GM08714 (cell line): ENCODE measurements around the gene PIGL.
"Not testable (repeated sequence)": the region's sequence is repeated elsewhere in the genome, so short reads cannot be mapped to it uniquely, and the experiment has no call there.

Experiments used
- H3K4me3 ChIP-seq: fragments of 200-500 bp; sonication (Bioruptor generic); 2 replicates; pipeline ENCODE4 v1.5.1; 2014; ENCODE audit warnings: mild to moderate bottlenecking, low read length, inconsistent platforms
- ZNF274 ChIP-seq: IDR thresholded peaks from 2 replicates; pipeline ENCODE4 v1.6.1; 2012; ENCODE audit warnings: mild to moderate bottlenecking, low read depth, low read length

Gene PIGL

DNA sequence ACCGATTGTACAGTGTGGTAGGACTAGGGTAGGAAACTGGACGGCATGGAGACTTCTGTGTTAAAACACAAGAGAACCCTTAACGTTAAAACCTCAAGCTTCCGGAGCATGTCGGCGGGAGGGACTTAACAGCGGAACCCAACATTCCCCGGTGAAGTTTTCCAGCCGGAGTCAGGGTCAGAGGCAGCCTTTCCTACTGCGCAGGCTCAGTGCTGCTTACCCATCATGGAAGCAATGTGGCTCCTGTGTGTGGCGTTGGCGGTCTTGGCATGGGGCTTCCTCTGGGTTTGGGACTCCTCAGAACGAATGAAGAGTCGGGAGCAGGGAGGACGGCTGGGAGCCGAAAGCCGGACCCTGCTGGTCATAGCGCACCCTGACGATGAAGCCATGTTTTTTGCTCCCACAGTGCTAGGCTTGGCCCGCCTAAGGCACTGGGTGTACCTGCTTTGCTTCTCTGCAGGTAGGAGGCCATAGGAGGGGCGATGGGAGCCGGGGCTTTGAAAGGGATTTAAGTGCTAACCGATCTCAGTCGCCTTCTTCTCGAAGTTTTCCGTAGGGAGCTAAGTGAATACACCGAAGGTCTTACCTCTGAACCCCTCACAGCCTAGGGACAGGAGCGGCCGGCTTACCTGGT lies at the start of gene PIGL:
TSS of gene PIGL (plus strand) at position 209 of the 634 bp plus-strand sequence. CDS start at position 226, 17 bp downstream.
- no peak for TF ChIP-seq ZNF274
- peak within 1 kb of the TSS; percentile 70 for H3K4me3 ChIP-seq

- no peak for TF ChIP-seq ZNF274
- H3K4me3 ChIP-seq, result no peak overlapping the region
Measured at GRCh38 chr17:16171613-16172012, 45.4 kb upstream of the PIGL start.

DNA sequence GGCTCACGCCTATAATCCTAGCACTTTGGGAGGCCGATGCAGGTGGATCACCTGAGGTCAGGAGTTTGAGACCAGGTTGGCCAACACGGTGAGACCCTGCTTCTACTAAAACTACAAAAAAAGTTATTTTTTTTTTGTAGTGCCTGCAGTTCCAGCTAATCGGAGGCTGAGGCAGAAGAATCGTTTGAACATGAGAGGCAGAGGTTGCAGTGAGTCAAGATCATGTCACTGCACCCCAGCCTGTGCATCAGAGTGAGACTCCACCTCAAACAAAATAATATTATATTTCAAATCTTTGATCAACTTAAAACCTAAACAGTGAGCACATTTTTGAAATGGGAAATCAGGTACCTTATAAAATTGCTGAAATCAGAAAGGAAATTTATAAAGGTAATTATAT lies 38.2 kb upstream of the PIGL start:
- H3K4me3 ChIP-seq, result no peak overlapping the region
- TF ChIP-seq ZNF274, result no peak

DNA sequence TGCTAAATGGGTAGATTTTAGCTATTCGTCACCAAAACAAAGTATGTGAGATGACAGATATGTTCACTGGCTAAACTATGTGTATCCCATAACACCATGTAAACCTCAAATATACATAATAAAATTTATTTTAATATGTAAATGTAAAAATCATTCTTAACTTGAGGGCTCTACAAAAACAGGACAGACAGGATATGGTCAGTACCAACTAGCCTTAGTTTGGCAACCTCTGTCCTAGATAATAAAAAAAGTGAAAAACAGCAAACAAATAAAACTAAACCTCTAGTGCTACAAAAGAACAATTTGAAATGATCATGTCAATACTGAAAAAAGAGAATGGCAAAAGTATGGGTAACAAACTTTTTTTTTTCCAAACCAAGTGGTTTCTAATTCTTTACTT lies 35.4 kb upstream of the PIGL start:
- no peak overlapping the region for H3K4me3 ChIP-seq
- no peak for TF ChIP-seq ZNF274

DNA sequence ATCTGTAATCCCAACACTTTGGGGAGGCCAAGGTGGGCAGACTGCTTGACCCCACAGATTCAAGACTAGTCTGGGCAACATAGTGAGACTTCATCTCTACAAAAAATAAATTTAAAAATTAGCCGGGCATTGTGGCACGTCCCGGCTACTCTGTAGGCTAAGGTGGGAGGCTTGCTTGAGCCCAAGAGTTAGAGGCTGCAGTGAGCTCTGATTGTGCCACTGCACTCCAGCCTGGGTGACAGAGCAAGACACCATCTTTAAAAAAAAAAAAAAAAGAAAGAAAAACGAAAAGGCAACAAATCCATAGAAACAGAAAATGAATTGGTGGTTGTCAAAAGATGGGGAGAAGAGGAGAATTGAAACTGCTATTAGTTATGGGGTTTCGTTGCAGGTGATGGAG lies 29.4 kb upstream of the PIGL start:
- H3K4me3 ChIP-seq, result no peak overlapping the region
- no peak for TF ChIP-seq ZNF274

DNA sequence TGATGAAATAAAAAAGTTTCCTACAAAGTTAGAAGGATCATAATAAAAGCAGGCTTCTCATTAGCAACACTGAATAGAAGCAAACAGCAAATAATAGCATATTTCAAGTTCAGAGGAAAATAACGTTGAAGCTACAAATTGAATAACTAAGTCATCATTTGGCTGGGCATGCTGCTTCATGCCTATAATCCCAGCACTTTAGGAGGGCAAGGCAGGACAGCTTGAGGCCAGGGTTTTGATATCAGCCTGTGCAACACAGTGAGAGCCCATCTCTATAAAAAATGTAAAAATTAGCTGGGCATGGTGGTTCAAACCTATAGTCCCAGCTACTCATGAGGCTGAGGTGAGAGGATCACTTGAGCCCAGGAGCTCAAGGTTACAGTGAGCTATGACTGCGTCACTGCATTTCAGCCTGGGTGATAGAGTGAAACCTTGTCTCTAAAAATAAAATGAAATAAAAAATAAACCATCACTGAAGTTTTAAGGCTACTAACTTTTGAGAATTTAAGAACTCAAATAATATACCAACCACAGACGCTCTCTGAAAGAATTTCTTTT lies 27.1 kb upstream of the PIGL start:
- H3K4me3 ChIP-seq, result no peak overlapping the region
- TF ChIP-seq ZNF274, result no peak

DNA sequence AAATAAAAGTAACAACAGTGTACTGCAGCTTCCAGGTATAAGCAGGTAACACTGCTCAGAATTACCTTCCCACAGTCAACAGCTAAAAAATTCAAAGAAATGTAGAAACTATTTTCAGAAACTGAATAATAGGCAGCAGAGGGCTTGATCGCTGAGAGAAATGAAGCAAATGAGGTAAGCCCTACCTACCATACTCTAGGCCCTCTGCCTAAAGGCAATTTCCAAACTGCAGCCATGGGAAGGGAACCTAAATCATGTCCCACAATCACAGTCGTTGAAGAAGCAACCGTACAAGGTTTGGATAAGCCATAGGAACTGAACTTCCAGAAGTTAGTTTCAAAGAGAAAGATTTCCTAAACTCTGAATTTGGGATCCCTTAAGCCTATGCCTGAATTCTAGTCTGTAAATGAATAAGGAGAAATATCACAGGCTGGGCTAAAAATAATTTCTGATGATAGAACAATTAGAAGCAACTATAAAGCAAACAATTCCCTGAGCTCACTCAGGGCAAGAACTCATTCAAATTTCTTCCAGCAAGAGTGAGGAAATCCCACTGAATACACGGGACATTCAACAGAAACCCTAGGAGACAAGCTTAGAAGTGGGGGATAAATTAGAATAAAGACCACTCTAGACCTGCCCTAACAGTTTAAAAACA lies 26.2 kb upstream of the PIGL start:
- H3K4me3 ChIP-seq, result no peak overlapping the region
- no peak for TF ChIP-seq ZNF274

GRCh38 chr17:16191604-16192003 lies 25.4 kb upstream of the PIGL start:
- no peak for TF ChIP-seq ZNF274

GRCh38 chr17:16194307-16194835 lies 22.6 kb upstream of the PIGL start:
- not testable (repeated sequence) for H3K4me3 ChIP-seq

More at GRCh38 chr17:16191604-16192003, 25.4 kb upstream of the PIGL start:
- H3K4me3 ChIP-seq, result no peak overlapping the region

- H3K4me3 ChIP-seq, result no peak overlapping the region
Measured at GRCh38 chr17:16197276-16197675, 19.7 kb upstream of the PIGL start.

DNA sequence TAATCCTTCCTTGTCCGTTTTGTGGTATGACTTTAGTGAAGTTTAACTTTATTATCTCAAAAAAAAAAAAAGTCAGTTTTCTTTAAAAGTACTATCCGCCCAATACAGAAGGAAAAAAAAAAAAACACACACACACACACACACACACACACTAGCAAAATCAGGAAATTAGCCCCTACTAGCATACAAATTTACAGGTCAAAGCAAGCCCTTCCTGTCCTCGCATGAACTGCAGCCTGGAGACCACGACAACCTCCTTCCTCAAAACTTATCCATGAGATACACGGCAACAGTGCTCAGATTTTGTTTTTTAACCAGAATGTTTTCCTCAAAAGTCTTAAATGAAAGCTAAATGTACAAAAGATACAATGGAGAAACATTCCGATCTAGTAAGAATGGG lies 17.9 kb upstream of the PIGL start:
- H3K4me3 ChIP-seq, result no peak overlapping the region; the same call in 1 of the 2 replicates
- TF ChIP-seq ZNF274, result no peak

More at GRCh38 chr17:16197276-16197675, 19.7 kb upstream of the PIGL start:
- TF ChIP-seq ZNF274, result no peak

DNA sequence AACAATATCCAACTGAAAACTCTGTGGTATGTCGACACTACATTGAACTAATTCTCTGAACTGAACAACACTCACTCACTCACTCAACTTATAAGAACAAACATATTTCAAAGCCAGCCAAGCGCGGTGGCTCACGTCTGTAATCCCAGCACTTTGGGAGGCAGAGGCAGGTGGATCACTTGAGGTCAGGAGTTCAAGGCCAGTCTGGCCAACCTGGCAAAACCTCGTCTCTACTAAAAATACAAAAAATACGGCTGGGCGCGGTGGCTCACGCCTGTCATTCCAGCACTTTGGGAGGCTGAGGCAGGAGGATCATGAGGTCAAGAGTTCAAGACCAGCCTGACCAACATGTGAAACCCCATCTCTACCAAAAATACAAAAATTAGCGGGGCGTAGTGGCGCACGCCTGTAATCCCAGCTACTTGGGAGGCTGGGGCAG lies 15.3 kb upstream of the PIGL start:
- not testable (repeated sequence) for H3K4me3 ChIP-seq

- H3K4me3 ChIP-seq, result not testable (repeated sequence)
Measured at GRCh38 chr17:16202554-16203500, 14.2 kb upstream of the PIGL start.

GRCh38 chr17:16204763-16205162 lies 12.2 kb upstream of the PIGL start:
- not testable (repeated sequence) for H3K4me3 ChIP-seq
